SK-N-MC (cell line): ENCODE data around the gene ZNF500.

Experiments used
- DNase-seq: peaks from one replicate; pipeline ENCODE4 v3.0.0-alpha.2; 2011; ENCODE audit warnings: low read depth, low spot score
- H3K27ac ChIP-seq: fragments of 200-600 bp; sonication (generic); 2 replicates; pipeline ENCODE4 v1.5.1; 2016; ENCODE audit warnings: mixed run types
- H3K36me3 ChIP-seq: fragments of 200-600 bp; sonication (generic); 2 replicates; pipeline ENCODE4 v1.6.1; 2017; ENCODE audit warnings: antibody characterized with exemption, low read length, mixed read lengths; ENCODE audit not compliant: insufficient read depth
- H3K4me3 ChIP-seq: fragments of 200-600 bp; sonication (generic); 2 replicates; pipeline ENCODE4 v1.5.1; 2016
- H3K9ac ChIP-seq: fragments of 200-600 bp; sonication (generic); 2 replicates; pipeline ENCODE4 v1.8.0; 2017; ENCODE audit warnings: mixed run types, mixed read lengths; ENCODE audit not compliant: insufficient read length
- H3K9me3 ChIP-seq: fragments of 200-600 bp; sonication (generic); 2 replicates; pipeline ENCODE4 v1.6.1; 2017; ENCODE audit warnings: low read depth, mild to moderate bottlenecking, antibody characterized with exemption, low read length, moderate library complexity, mixed read lengths
- EZH2 ChIP-seq: fragments of 200-600 bp; sonication (generic); IDR thresholded peaks from one replicate; pipeline ENCODE4 v1.6.1; 2017; ENCODE audit warnings: antibody characterized with exemption
- FOXP2 ChIP-seq: optimal IDR thresholded peaks from 2 replicates; pipeline ENCODE3; 2011; ENCODE audit warnings: mild to moderate bottlenecking, moderate library complexity; ENCODE audit not compliant: insufficient read depth; ENCODE audit errors: extremely low read length, control extremely low read depth
- POLR2AphosphoS5 ChIP-seq: IDR thresholded peaks from 2 replicates; pipeline ENCODE4 v1.6.1; 2012; ENCODE audit warnings: mild to moderate bottlenecking, low read depth, low read length, borderline replicate concordance

Gene ZNF500

DNA sequence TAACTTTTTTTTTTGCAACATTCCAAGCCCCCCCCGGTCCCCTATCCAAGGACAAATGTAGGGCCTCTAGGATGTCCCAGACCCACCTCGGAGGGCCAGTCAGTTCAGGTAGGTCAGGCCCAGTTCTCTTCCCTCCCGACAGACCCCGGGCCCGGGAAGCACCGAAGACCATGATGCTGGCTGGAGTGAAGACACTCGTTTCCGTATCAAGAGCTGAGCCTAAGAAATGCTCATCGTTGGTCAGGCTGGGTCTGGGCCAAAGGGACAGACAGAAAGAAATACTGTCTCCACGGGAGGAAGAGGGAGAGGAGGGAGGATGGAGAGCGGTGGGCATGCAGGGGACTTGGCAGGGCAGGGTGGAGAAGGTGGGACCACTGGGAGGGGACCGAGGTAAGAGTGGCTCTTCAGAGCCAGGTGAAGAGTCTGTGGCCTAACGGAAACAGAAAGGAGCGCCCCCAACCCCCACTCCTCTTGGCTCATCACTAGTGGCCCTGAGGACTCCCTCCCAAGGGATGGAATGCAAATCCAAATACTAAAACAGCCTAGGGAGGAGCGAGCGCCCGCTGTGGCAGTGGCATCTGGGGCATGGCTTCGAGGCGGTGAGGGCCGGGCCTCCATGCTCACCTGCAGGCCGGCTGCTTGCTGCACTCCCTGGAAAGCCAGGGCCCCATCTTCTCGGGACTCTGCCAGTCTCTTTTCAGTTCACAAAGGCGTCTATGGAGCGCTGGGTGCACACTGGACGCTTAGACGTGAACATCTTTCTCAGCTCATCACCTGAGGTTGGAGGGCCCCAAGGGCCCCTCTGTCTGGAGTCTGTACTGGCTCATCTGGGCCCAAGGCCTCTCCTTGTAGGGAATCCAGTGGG is 37.2 kb upstream of the ZNF500 start:
- Histone ChIP-seq H3K9ac (no peak overlapping the region), H3K27ac (no peak overlapping the region), H3K4me3 (no peak overlapping the region), H3K36me3 (peaks cover 28% of the 10 kb centered on the region), H3K9me3 (no peaks in the 10 kb centered on the region)
- DNase-seq: no peak
- TF ChIP-seq EZH2: no peak
- no peak for TF ChIP-seq FOXP2
- TF ChIP-seq POLR2AphosphoS5: no peak

DNA sequence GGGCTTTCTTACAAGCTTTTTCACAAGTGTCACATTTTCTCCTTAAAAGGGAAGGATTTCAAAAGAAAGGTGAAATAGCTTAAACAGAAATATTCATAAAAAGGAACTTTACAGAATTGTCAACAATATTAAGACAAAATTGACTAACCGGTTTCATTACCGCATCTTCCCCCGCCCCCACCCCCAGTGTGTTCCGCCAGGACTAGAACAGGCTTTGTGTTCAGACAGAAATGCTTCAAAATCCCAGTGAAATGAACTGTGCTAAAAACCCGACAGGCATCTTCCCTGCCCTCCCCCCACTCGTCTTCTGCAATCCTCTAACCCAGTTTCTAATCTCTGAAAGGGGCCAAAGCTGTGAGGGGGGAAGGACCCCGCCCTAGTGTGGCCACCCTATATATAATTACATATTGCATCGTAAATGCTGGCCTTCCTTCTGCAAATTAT is 36.5 kb upstream of the ZNF500 start:
- Histone ChIP-seq H3K9ac (peak overlapping the region; percentile 43), H3K36me3 (peaks cover 23% of the 10 kb centered on the region), H3K4me3 (peak overlapping the region; percentile 96), H3K9me3 (no peaks in the 10 kb centered on the region), H3K27ac (no peak overlapping the region)
- no peak for DNase-seq
- TF ChIP-seq FOXP2 (no peak), EZH2 (no peak), POLR2AphosphoS5 (no peak)

DNA sequence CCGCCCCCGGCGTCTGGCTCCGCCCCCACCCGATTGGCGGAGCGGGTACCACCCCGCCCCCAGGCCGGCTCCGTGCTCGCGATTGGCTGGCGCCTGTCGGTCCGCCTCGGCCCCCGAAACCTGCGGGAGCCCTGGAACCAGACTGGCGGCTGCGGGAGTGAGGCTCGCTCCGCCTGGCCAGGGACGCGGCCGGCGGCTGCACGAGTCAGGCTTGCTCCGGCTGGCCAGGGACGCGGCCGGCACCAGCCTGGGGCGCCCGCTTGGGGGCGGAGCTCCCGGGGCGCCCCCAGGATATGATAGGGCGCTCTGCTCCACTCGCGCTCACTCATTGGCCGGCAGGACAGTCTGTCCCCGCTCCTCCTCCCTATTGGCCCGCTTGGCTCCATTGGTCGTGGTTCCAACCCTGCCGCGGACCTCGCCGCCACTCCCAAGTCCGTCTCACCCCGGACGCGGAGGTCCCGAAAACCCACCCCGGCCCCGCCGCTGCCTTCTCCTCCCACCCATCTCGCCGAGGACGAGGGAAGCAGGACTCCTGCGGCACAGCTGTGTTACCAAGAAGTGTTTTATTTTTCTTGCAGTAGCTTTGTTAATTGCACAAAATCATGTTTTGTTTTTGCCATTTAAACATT is 35.8 kb upstream of the ZNF500 start:
- H3K9ac ChIP-seq: peak overlapping the region; percentile 43
- H3K4me3 ChIP-seq: peak overlapping the region; percentile 96
- H3K27ac ChIP-seq: no peak overlapping the region
- peak; percentile 12 for DNase-seq
- 0 out of 2 replicates have a peak, but pooled peaks have one; percentile 20 for TF ChIP-seq POLR2AphosphoS5
- no peak for TF ChIP-seq EZH2
- no peak for TF ChIP-seq FOXP2
- H3K9me3 ChIP-seq: no peaks in the 10 kb centered on the region
- H3K36me3 ChIP-seq: peaks cover 20% of the 10 kb centered on the region

DNA sequence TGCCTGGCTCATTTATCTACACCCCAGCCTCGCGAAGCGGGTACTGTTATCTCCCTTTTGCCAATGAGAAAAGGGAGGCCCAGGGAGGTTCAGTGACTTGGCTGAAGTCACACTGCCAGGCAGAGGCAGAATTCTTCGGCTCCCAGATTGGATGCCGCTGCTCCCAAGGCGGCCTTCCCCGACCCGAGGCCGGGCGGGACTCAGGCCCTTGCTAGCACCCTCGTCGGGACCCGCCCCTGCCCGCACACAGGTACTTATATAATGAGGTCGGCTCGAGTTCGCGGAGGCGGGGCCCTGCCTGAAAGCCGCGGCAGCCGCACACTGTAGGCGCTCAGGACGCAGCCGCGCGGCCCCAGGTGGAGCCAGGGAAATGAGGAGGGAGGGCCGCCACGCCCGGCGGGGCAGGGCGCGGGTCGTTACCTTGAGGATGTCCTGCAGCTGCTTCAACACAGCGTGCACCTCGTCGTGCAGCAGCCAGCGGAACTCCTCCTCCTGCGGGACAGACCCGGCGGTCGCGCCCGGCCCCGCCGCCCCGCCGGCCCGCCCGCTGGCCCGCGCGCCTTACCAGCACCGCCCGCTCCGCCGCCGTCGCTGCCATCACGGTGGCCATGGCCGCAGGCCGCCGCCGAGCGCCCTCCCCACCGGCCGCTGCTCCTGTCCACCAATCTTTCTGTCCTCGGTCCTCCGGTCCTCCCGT is 35.1 kb upstream of the ZNF500 start, which contains the start of gene ROGDI:
Gene ROGDI (minus strand): TSS at position 672 of the 697 bp plus-strand sequence. CDS start 62 bp downstream, at position 610.
- Histone ChIP-seq H3K4me3 (peak within 1 kb of the TSS; percentile 96), H3K9me3 (no peaks in the 10 kb centered on the region), H3K27ac (no peak within 1 kb of the TSS), H3K9ac (peak within 1 kb of the TSS; percentile 43), H3K36me3 (peaks cover 13% of the 10 kb centered on the region; the same call in 1 of the 2 replicates)
- TF ChIP-seq FOXP2: no peak
- no peak for TF ChIP-seq EZH2
- TF ChIP-seq POLR2AphosphoS5: no peak
- DNase-seq: no peak

DNA sequence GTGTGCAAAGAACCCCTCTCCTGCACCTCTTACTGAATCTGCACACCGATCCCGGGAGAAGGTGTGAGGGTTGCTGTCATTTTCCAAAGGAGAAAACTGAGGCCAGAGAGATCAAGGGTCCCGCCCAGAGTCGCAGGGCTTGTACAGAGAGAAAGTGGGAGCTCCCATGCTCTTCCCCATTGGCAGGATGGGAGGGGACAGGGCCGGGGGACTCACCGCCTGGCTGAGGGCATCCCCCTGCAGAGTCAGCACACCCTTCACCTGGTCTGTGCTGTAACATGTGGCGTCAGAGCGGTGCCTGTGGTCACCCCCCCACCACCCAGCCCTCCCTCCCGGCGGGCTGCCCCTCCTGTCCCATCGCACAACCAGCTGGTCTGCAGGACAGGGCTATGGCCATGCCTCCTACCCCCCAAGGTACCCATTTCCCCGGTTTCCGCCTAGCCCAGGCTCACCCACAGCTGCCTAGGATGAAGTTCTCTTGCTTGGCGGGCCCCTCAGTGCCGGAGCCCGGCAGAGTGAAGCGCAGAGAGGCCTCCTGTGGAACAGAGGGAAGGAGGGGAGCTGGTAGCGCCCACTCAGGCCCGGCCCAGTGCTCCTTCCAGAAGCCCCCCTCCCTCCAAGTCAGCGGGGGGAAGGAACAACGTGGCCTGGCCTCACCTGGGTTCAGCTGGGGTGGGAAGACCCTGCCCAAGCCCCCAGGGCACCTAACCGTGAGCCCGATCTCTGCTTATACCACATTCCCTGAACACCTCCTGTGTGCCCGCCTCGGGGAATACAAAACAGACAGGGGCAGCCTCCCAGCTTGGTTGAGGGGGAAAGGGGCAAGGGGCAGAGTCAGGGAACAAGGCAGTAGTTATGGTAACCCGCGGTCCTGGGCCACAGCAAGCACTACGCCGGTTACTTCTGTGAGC is 34.3 kb upstream of the ZNF500 start:
- no peak overlapping the region for H3K27ac ChIP-seq
- H3K9me3 ChIP-seq: no peaks in the 10 kb centered on the region
- H3K4me3 ChIP-seq: peak overlapping the region; percentile 96
- no peak for TF ChIP-seq FOXP2
- TF ChIP-seq EZH2: no peak
- no peak for TF ChIP-seq POLR2AphosphoS5
- no peak for DNase-seq
- H3K36me3 ChIP-seq: peaks cover 13% of the 10 kb centered on the region; the same call in 1 of the 2 replicates
- H3K9ac ChIP-seq: no peak overlapping the region

DNA sequence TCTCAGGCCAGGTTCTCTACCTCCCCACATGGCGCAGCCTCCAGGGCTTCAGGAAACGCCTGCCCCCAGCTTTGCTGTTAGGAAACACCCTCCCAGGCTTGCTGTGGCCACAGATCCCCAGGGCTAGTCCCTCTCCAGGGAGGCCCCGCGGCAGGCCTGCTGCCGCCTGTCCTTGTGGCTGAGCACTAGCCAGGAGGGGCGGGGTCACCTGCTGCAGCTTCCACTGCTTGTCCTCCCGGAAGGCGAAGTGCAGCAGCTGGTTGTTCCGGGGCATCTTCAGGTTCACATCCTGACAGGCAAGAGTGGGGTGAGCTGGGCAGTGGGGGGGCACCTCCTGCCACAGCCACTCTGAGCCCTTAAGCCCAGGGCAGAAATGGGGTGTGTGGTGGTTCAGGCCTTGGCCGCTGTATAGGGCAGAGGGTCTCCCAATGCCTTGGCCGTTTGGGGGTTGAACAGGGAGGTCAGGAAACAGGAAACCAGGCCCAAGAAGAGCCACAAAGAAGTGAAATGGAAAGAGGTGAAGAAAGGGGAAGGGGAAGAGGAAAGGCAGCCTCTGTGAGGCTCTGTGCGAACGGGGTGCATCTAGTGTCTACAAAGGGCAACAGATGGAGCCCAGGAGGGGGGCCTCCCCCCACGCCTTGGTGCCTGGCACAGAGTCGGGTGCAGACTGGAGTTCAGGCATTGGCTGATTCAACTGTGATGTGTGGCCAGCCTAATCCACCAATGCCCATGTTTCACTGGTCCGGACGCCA is 33.5 kb upstream of the ZNF500 start:
- Histone ChIP-seq H3K36me3 (peaks cover 13% of the 10 kb centered on the region; the same call in 1 of the 2 replicates), H3K9ac (no peak overlapping the region)
- DNase-seq: no peak

More for the DNA sequence above, 33.5 kb upstream of the ZNF500 start:
- Histone ChIP-seq H3K4me3 (no peak overlapping the region), H3K9me3 (no peaks in the 10 kb centered on the region), H3K27ac (no peak overlapping the region)
- TF ChIP-seq POLR2AphosphoS5 (no peak), FOXP2 (no peak), EZH2 (no peak)
